Measurements from ENCODE around the gene C6orf62.

GRCh38 chr6:24667378-24667803, 51.6 kb downstream of the C6orf62 start:
- TF ChIP-seq EGR1 (IDR thresholded peaks at IDR 0.05; ENCODE audit: low read depth in 2 of 2) (no peak), CTCF (IDR thresholded peaks at IDR 0.05; ENCODE audit: low read depth, low read length, missing input control) (no peak), TAF1 (conservative IDR thresholded peaks at IDR 0.05) (no peak), YY1 (IDR thresholded peaks at IDR 0.05) (no peak), GABPA (IDR thresholded peaks at IDR 0.05 in 1 of 2, conservative IDR thresholded peaks at IDR 0.05 in 1 of 2) (no peak)

Measured in liver (tissue), 3 donors.